ENCODE measurements around the gene UBALD1.

The UBALD1 gene

GRCh38 chr16:4616047-4616811 lies 1.5 kb upstream of the UBALD1 start:
- DNase-seq (ENCODE audit: low spot score): peak; percentile 100

- DNase-seq (ENCODE audit: low spot score): no peak
Observed at GRCh38 chr16:4615384-4616046, 827 bp upstream of the UBALD1 start.

- DNase-seq (ENCODE audit: low spot score): peak; percentile 46
Observed at GRCh38 chr16:4613636-4614570, 785 bp downstream of the UBALD1 start.

- DNase-seq (ENCODE audit: low spot score): no peak
Observed at GRCh38 chr16:4612977-4613635, 1.6 kb downstream of the UBALD1 start.

GRCh38 chr16:4612474-4612931 lies 2.2 kb downstream of the UBALD1 start:
- DNase-seq (ENCODE audit: low spot score): no peak

GRCh38 chr16:4611337-4612021 lies 3.2 kb downstream of the UBALD1 start:
- no peak for DNase-seq (ENCODE audit: low spot score)

- DNase-seq (ENCODE audit: low spot score): no peak
Observed at GRCh38 chr16:4610011-4611005, 4.4 kb downstream of the UBALD1 start.

GRCh38 chr16:4609200-4610010 lies 5.3 kb downstream of the UBALD1 start:
- DNase-seq (ENCODE audit: low spot score): no peak

GRCh38 chr16:4608704-4608980 lies 6.0 kb downstream of the UBALD1 start:
- DNase-seq (ENCODE audit: low spot score): no peak

GRCh38 chr16:4607841-4608703 lies 6.6 kb downstream of the UBALD1 start:
- no peak for DNase-seq (ENCODE audit: low spot score)

- peak; percentile 75 for DNase-seq (ENCODE audit: low spot score)
Observed at GRCh38 chr16:4606354-4606753, 8.3 kb downstream of the UBALD1 start.

GRCh38 chr16:4604401-4604800 lies 10.3 kb downstream of the UBALD1 start:
- no peak for DNase-seq (ENCODE audit: low spot score)

GRCh38 chr16:4603624-4604170 lies 11.0 kb downstream of the UBALD1 start:
- DNase-seq (ENCODE audit: low spot score): no peak

GRCh38 chr16:4602331-4602730 lies 12.4 kb downstream of the UBALD1 start:
- no peak for DNase-seq (ENCODE audit: low spot score)

- no peak for DNase-seq (ENCODE audit: low spot score)
Observed at GRCh38 chr16:4601864-4602186, 12.9 kb downstream of the UBALD1 start.

- no peak for DNase-seq (ENCODE audit: low spot score)
Observed at GRCh38 chr16:4601036-4601863, 13.4 kb downstream of the UBALD1 start.

GRCh38 chr16:4599545-4599944 lies 15.1 kb downstream of the UBALD1 start:
- DNase-seq (ENCODE audit: low spot score): no peak
